ENCODE data around the gene CCDC179.

Gene CCDC179

DNA sequence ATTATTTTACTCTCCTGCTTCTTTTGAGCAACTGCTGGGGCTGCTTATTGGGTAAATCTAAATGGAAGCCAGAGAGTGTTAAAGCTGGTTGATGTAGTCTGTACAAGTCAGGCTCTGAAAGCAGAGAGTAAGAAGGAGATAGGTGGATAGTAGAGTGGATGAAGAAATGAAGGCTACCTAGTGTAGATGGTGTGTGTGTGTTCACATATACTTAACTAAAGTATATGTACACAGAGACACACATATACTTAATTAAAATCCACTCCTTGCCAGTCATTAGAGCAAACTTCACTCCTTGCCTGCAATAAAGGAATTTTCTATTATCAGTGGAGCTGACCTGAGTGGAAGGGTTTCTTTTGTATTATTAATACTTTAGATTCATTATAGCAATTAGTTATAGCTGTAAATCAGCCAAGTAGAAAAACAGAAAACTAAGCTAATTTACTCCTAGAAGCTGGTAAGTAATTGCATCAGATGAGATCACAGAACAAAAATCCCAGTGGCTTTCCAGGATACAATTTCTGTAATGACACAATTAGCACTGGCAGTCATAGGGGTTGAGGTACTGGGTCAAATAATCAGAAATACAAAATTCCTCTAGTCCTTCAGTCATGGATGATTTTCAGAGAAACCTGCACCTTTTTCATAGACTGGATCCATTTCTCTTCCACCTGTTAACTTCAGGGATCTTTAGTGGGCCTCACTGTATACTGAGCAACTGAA lies 40.7 kb upstream of the CCDC179 start:
- no peaks in the 10 kb centered on the region for H3K79me2 ChIP-seq (ENCODE audit: insufficient read depth, low read length)

DNA sequence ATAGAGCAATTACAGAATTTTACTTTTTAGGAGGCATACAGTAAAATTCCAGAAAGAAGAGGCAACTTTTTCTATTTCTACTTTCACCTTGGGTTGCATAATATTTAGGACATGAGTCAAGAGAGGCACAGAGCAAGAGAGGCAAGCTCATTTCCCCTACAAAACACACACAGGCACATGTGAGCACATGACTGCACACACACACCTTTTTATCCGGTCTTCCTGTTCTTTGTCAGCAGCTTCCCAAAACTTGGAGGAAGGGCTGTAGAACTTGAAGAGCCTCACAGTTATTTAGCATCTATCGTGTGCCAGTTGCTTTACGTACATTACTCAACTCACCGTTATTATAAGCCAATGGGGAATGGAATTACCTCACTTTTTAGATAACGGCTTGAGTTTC lies 37.8 kb upstream of the CCDC179 start:
- H3K9ac ChIP-seq (ENCODE audit: low read depth, low read length, poor library complexity, severe bottlenecking): no peak overlapping the region
- H3K9me2 ChIP-seq (replicated peaks; ENCODE audit: low read depth, low read length): no peaks in the 10 kb centered on the region
- H2AFZ ChIP-seq (ENCODE audit: low read length): no peak overlapping the region
- H3K4me1 ChIP-seq (ENCODE audit: insufficient read depth, low read length, poor library complexity, severe bottlenecking): no peaks in the 10 kb centered on the region
- H3F3A ChIP-seq (ENCODE audit: low read depth): no peaks in the 10 kb centered on the region
- no peaks in the 10 kb centered on the region for H3K36me3 ChIP-seq (ENCODE audit: insufficient read depth, low read length)
- TF ChIP-seq, protein P1, sequence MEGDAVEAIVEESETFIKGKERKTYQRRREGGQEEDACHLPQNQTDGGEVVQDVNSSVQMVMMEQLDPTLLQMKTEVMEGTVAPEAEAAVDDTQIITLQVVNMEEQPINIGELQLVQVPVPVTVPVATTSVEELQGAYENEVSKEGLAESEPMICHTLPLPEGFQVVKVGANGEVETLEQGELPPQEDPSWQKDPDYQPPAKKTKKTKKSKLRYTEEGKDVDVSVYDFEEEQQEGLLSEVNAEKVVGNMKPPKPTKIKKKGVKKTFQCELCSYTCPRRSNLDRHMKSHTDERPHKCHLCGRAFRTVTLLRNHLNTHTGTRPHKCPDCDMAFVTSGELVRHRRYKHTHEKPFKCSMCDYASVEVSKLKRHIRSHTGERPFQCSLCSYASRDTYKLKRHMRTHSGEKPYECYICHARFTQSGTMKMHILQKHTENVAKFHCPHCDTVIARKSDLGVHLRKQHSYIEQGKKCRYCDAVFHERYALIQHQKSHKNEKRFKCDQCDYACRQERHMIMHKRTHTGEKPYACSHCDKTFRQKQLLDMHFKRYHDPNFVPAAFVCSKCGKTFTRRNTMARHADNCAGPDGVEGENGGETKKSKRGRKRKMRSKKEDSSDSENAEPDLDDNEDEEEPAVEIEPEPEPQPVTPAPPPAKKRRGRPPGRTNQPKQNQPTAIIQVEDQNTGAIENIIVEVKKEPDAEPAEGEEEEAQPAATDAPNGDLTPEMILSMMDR (conservative IDR thresholded peaks at IDR 0.05; ENCODE audit: low read length): no peak
- no peak for TF ChIP-seq EZH2phosphoT487 (IDR thresholded peaks at IDR 0.05; ENCODE audit: borderline replicate concordance)
- no peaks in the 10 kb centered on the region for H3K27me3 ChIP-seq (ENCODE audit: insufficient read depth, low read length, poor library complexity, severe bottlenecking)
- no peaks in the 10 kb centered on the region for H3K79me2 ChIP-seq (ENCODE audit: insufficient read depth, low read length)
- no peaks in the 10 kb centered on the region for H4K20me1 ChIP-seq (ENCODE audit: insufficient read depth, low read length, poor library complexity, severe bottlenecking)
- no peaks in the 10 kb centered on the region for H3K9me3 ChIP-seq (ENCODE audit: insufficient read depth, low read depth, low read length)
- H3K4me2 ChIP-seq (ENCODE audit: low read depth, low read length, poor library complexity, severe bottlenecking): no peak overlapping the region
- no peak overlapping the region for H3K4me3 ChIP-seq (ENCODE audit: low read length, poor library complexity, severe bottlenecking)

More for the DNA sequence above, 40.7 kb upstream of the CCDC179 start:
- Histone ChIP-seq H3K36me3 (ENCODE audit: insufficient read depth, low read length) (no peaks in the 10 kb centered on the region), H3K4me1 (ENCODE audit: insufficient read depth, low read length, poor library complexity, severe bottlenecking) (no peaks in the 10 kb centered on the region), H3K27me3 (ENCODE audit: insufficient read depth, low read length, poor library complexity, severe bottlenecking) (no peaks in the 10 kb centered on the region), H2AFZ (ENCODE audit: low read length) (no peak overlapping the region), H3K4me3 (ENCODE audit: low read length, poor library complexity, severe bottlenecking) (no peak overlapping the region), H3K9me2 (replicated peaks; ENCODE audit: low read depth, low read length) (no peaks in the 10 kb centered on the region), H3K4me2 (ENCODE audit: low read depth, low read length, poor library complexity, severe bottlenecking) (no peak overlapping the region), H4K20me1 (ENCODE audit: insufficient read depth, low read length, poor library complexity, severe bottlenecking) (no peaks in the 10 kb centered on the region), H3K9ac (ENCODE audit: low read depth, low read length, poor library complexity, severe bottlenecking) (no peak overlapping the region), H3F3A (ENCODE audit: low read depth) (no peaks in the 10 kb centered on the region), H3K9me3 (ENCODE audit: insufficient read depth, low read depth, low read length) (no peaks in the 10 kb centered on the region)
- TF ChIP-seq, protein P1 (conservative IDR thresholded peaks at IDR 0.05; ENCODE audit: low read length): no peak
- no peak for TF ChIP-seq EZH2phosphoT487 (IDR thresholded peaks at IDR 0.05; ENCODE audit: borderline replicate concordance)

DNA sequence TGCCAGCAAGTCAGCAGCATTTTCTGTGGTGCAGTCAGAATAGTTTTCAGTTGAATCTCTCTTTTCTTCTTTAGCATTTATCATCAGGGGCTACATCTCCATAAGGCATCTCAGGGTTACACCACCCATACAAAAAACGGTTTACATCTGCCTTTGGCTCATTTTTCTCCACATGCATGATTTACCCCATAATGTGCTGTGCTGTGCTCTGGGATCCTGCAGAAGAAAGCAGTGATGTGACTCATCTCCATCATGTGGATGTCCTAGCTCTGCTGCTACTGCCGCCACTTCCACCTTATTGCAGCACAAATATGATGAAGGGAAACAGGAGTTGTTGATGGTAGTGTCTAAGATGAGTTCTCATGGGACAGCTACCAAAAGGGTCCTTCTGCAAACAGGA lies 30.0 kb upstream of the CCDC179 start:
- Histone ChIP-seq H3K9ac (ENCODE audit: low read depth, low read length, poor library complexity, severe bottlenecking) (no peak overlapping the region), H3K4me2 (ENCODE audit: low read depth, low read length, poor library complexity, severe bottlenecking) (no peak overlapping the region), H4K20me1 (ENCODE audit: insufficient read depth, low read length, poor library complexity, severe bottlenecking) (no peaks in the 10 kb centered on the region), H3F3A (ENCODE audit: low read depth) (no peaks in the 10 kb centered on the region), H3K4me1 (ENCODE audit: insufficient read depth, low read length, poor library complexity, severe bottlenecking) (no peaks in the 10 kb centered on the region), H3K27me3 (ENCODE audit: insufficient read depth, low read length, poor library complexity, severe bottlenecking) (no peaks in the 10 kb centered on the region), H3K4me3 (ENCODE audit: low read length, poor library complexity, severe bottlenecking) (no peak overlapping the region), H3K9me3 (ENCODE audit: insufficient read depth, low read depth, low read length) (no peaks in the 10 kb centered on the region), H2AFZ (ENCODE audit: low read length) (no peak overlapping the region), H3K9me2 (replicated peaks; ENCODE audit: low read depth, low read length) (no peaks in the 10 kb centered on the region), H3K79me2 (ENCODE audit: insufficient read depth, low read length) (no peaks in the 10 kb centered on the region), H3K36me3 (ENCODE audit: insufficient read depth, low read length) (no peaks in the 10 kb centered on the region)
- no peak for TF ChIP-seq EZH2phosphoT487 (IDR thresholded peaks at IDR 0.05; ENCODE audit: borderline replicate concordance)
- TF ChIP-seq, protein P1 (conservative IDR thresholded peaks at IDR 0.05; ENCODE audit: low read length): no peak

All from Loucy (cell line).